Fibroblast of lung (primary cell): ENCODE data around the gene MACF1. TPM values are rescaled to one million over a fixed set of nuclear protein-coding genes. Genes with fewer than 3 reads are reported as not detected.

ENCODE experiments used
- DNase-seq, 2 donors: peaks; one replicate each; pipeline versions ENCODE4 v3.0.0 to v3.0.0-alpha.2; 2010; ENCODE audit warnings: low read depth in 2 of 2
- H2AFZ ChIP-seq: 2 replicates; pipeline ENCODE4 v1.5.1; 2012; ENCODE audit warnings: low read length, control low read depth, inconsistent platforms
- H3K27ac ChIP-seq: 2 replicates; pipeline ENCODE4 v1.5.1; 2011; ENCODE audit warnings: low read length, control low read depth; ENCODE audit not compliant: insufficient read depth
- H3K27me3 ChIP-seq: 2 replicates; pipeline ENCODE4 v1.5.1; 2011; ENCODE audit warnings: mild to moderate bottlenecking, low read length; ENCODE audit not compliant: control insufficient read depth, insufficient read depth
- H3K36me3 ChIP-seq: 2 replicates; pipeline ENCODE4 v1.5.1; 2011; ENCODE audit warnings: low read length; ENCODE audit not compliant: control insufficient read depth, insufficient read depth
- H3K4me1 ChIP-seq: 2 replicates; pipeline ENCODE4 v1.5.1; 2011; ENCODE audit warnings: low read length; ENCODE audit not compliant: control insufficient read depth, insufficient read depth; ENCODE audit errors: extremely low read depth
- H3K4me2 ChIP-seq: 2 replicates; pipeline ENCODE4 v1.5.1; 2011; ENCODE audit warnings: low read length, control low read depth; ENCODE audit not compliant: insufficient read depth; ENCODE audit errors: extremely low read depth
- H3K4me3 ChIP-seq, 4 experiments: fragments of 200-600 bp in 1 of 4; sonication (generic) in 1 of 4; replicated peaks in 1 of 4; 2 replicates each; pipeline ENCODE4 v1.5.1; 2011 to 2016; ENCODE audit warnings: low read length in 4 of 4, low read depth in 3 of 4, mild to moderate bottlenecking in 3 of 4, control low read depth in 2 of 4, inconsistent platforms in 1 of 4, mixed read lengths in 1 of 4; ENCODE audit not compliant: insufficient read depth in 1 of 4; ENCODE audit errors: control extremely low read depth in 1 of 4
- H3K79me2 ChIP-seq: 2 replicates; pipeline ENCODE4 v1.5.1; 2012; ENCODE audit warnings: mild to moderate bottlenecking, low read length, inconsistent platforms; ENCODE audit not compliant: control insufficient read depth, insufficient read depth
- H3K9ac ChIP-seq: 2 replicates; pipeline ENCODE4 v1.5.1; 2011; ENCODE audit warnings: mild to moderate bottlenecking, low read length, control low read depth; ENCODE audit not compliant: insufficient read depth
- H3K9me3 ChIP-seq: 2 replicates; pipeline ENCODE4 v1.5.1; 2012; ENCODE audit warnings: low read depth, low read length; ENCODE audit not compliant: control insufficient read depth, insufficient read depth
- H4K20me1 ChIP-seq: 2 replicates; pipeline ENCODE4 v1.5.1; 2011; ENCODE audit warnings: low read length; ENCODE audit not compliant: control insufficient read depth, insufficient read depth; ENCODE audit errors: extremely low read depth
- CTCF ChIP-seq, 2 donors: IDR thresholded peaks in 1 of 2; conservative IDR thresholded peaks in 1 of 2; 1 replicate in 1 of 2; 2 replicates in 1 of 2; pipeline ENCODE4 v1.5.1; 2011 to 2012; ENCODE audit warnings: low read length in 2 of 2, control low read depth in 1 of 2, inconsistent platforms in 1 of 2, low read depth in 1 of 2, mild to moderate bottlenecking in 1 of 2
- EZH2 ChIP-seq: IDR thresholded peaks from 2 replicates; pipeline ENCODE4 v1.5.1; 2012; ENCODE audit warnings: low read length, control low read depth, mild to moderate bottlenecking; ENCODE audit errors: missing control alignments
- polyA plus RNA-seq, 2 donors: library from polyadenylated mRNA; depleted of rRNA in 1 of 2; stranded (reverse) in 1 of 2; unstranded in 1 of 2; fragments of >200 nt; gene quantifications; 2 replicates each; pipeline ENCODE4 v1.2.1, GENCODE V29; 2011 to 2012; ENCODE audit warnings: missing spikeins in 1 of 2
- total RNA-seq: library from RNA; depleted of rRNA; stranded (reverse); fragments of >200 nt; gene quantifications from 2 replicates; pipeline ENCODE4 v1.2.1, GENCODE V29; 2014

The MACF1 gene
- total and polyA plus RNA-seq, 2 donors (not counting 1 experiment from before 2014, with no cell fraction given): 178 to 414 TPM

- Histone ChIP-seq H2AFZ (no peak overlapping the region), H3K4me2 (peak overlapping the region; percentile 68), H4K20me1 (no peaks in the 10 kb centered on the region), H3K27ac (peak overlapping the region; percentile 77), H3K9ac (no peak overlapping the region), H3K27me3 (no peaks in the 10 kb centered on the region), H3K9me3 (no peaks in the 10 kb centered on the region), H3K79me2 (peaks cover 72% of the 10 kb centered on the region), H3K4me1 (peaks cover 49% of the 10 kb centered on the region), H3K36me3 (peaks cover 3% of the 10 kb centered on the region), H3K4me3 (peak overlapping the region in 2 of 4 experiments; percentile 4 to 18)
- TF ChIP-seq CTCF (conservative IDR thresholded peaks at IDR 0.05 in 1 of 2, IDR thresholded peaks at IDR 0.05 in 1 of 2; ENCODE audit: low read depth in 1 of 2, low read length in 2 of 2) (no peak), EZH2 (no peak)
- DNase-seq: peak; percentile 81 to 94
These were observed 187.5 kb downstream of the MACF1 start for GRCh38 chr1:39391691-39392679.

- peaks cover 45% of the 10 kb centered on the region for H3K4me1 ChIP-seq
- H3K27me3 ChIP-seq: no peaks in the 10 kb centered on the region
- no peak overlapping the region for H3K4me3 ChIP-seq
- peak overlapping the region; percentile 58 for H3K27ac ChIP-seq
- TF ChIP-seq CTCF (conservative IDR thresholded peaks at IDR 0.05 in 1 of 2, IDR thresholded peaks at IDR 0.05 in 1 of 2; ENCODE audit: low read depth in 1 of 2, low read length in 2 of 2) (no peak), EZH2 (no peak)
- H3K36me3 ChIP-seq: peaks cover 3% of the 10 kb centered on the region
- peaks cover 74% of the 10 kb centered on the region for H3K79me2 ChIP-seq
- no peak overlapping the region for H2AFZ ChIP-seq
- DNase-seq: no peak
- no peaks in the 10 kb centered on the region for H3K9me3 ChIP-seq
- no peak overlapping the region for H3K9ac ChIP-seq
- H4K20me1 ChIP-seq: no peaks in the 10 kb centered on the region
- H3K4me2 ChIP-seq: peak overlapping the region; percentile 68
These were observed 188.5 kb downstream of the MACF1 start for GRCh38 chr1:39392851-39393573.

- Histone ChIP-seq H3K4me1 (peaks cover 49% of the 10 kb centered on the region), H3K4me2 (no peak overlapping the region), H3K27ac (no peak overlapping the region), H3K27me3 (no peaks in the 10 kb centered on the region), H3K36me3 (no peaks in the 10 kb centered on the region), H2AFZ (no peak overlapping the region), H3K9me3 (no peaks in the 10 kb centered on the region), H4K20me1 (no peaks in the 10 kb centered on the region), H3K4me3 (no peak overlapping the region), H3K9ac (no peak overlapping the region), H3K79me2 (peaks cover 68% of the 10 kb centered on the region)
- no peak for DNase-seq
- TF ChIP-seq CTCF (conservative IDR thresholded peaks at IDR 0.05 in 1 of 2, IDR thresholded peaks at IDR 0.05 in 1 of 2; ENCODE audit: low read depth in 1 of 2, low read length in 2 of 2) (no peak), EZH2 (no peak)
These were observed 189.2 kb downstream of the MACF1 start for GRCh38 chr1:39393645-39394044.
